IMR-90 (cell line): ENCODE measurements around the gene C1QL4. TPM values are rescaled to one million over a fixed set of nuclear protein-coding genes. Genes with fewer than 3 reads are reported as not detected.

Source experiments
- ATAC-seq: fragments of 200-7000 bp; cut with Tn5 transposase; 2 replicates; pipeline ENCODE4 v1.9.1; 2020; ENCODE audit warnings: low read depth, mild to moderate bottlenecking, moderate library complexity
- BruUV-seq: library from RNA; stranded (reverse); fragments of 400-500 nt; replicated peaks from 2 replicates; lab custom pipeline; 2021; lab: Mats Ljungman, UMichigan
- CTCF ChIA-PET: fragments of 300-600 bp; formaldehyde crosslinking; extraction: SDS; loops from one replicate; lab custom pipeline; 2021; ENCODE audit warnings: antibody characterized with exemption; lab: Yijun Ruan, JAX
- POLR2A ChIA-PET: fragments of 300-600 bp; sonication (Branson Sonifier 250); formaldehyde crosslinking; loops from one replicate; lab custom pipeline; 2022; ENCODE audit warnings: antibody characterized with exemption; ENCODE audit not compliant: unreplicated experiment; lab: Charles Lee
- DNase-seq: peaks from one replicate; pipeline ENCODE4 v3.0.0; 2013
- H2AFZ ChIP-seq: replicated peaks from 2 replicates; pipeline ENCODE3; 2013; ENCODE audit warnings: low read length, mild to moderate bottlenecking; ENCODE audit not compliant: poor library complexity
- H2AK5ac ChIP-seq: 2 replicates; pipeline ENCODE4 v1.6.1; 2013; ENCODE audit warnings: low read depth, low read length, inconsistent platforms
- H2AK9ac ChIP-seq: replicated peaks from 2 replicates; pipeline ENCODE3; 2013; ENCODE audit warnings: mild to moderate bottlenecking, low read depth, low read length, moderate library complexity; ENCODE audit not compliant: poor library complexity
- H2BK120ac ChIP-seq: 2 replicates; pipeline ENCODE4 v1.6.1; 2013; ENCODE audit warnings: low read depth, low read length, inconsistent platforms
- H2BK15ac ChIP-seq: 3 replicates; pipeline ENCODE4 v1.6.1; 2013; ENCODE audit warnings: low read depth, low read length, inconsistent platforms
- H2BK20ac ChIP-seq: 2 replicates; pipeline ENCODE4 v1.6.1; 2013; ENCODE audit warnings: low read depth, mild to moderate bottlenecking, inconsistent platforms, low read length, moderate library complexity
- H2BK5ac ChIP-seq: 2 replicates; pipeline ENCODE4 v1.6.1; 2013; ENCODE audit warnings: mild to moderate bottlenecking, low read depth, low read length, inconsistent platforms; ENCODE audit not compliant: poor library complexity, severe bottlenecking
- H3K14ac ChIP-seq: replicated peaks from 2 replicates; pipeline ENCODE4 v1.6.1; 2013; ENCODE audit warnings: low read depth, low read length, inconsistent platforms
- H3K18ac ChIP-seq: 2 replicates; pipeline ENCODE4 v1.6.1; 2013; ENCODE audit warnings: low read depth, low read length, control low read depth
- H3K23ac ChIP-seq: 2 replicates; pipeline ENCODE4 v1.6.1; 2013; ENCODE audit warnings: low read depth, low read length, inconsistent platforms
- H3K27ac ChIP-seq: 2 replicates; pipeline ENCODE4 v1.5.1; 2013; ENCODE audit warnings: mild to moderate bottlenecking, control low read depth, low read length; ENCODE audit not compliant: insufficient read depth
- H3K27me3 ChIP-seq: 2 replicates; pipeline ENCODE4 v1.6.1; 2013; ENCODE audit warnings: low read length; ENCODE audit not compliant: control insufficient read depth, insufficient read depth
- H3K36me3 ChIP-seq: 2 replicates; pipeline ENCODE4 v1.6.1; 2013; ENCODE audit warnings: low read length, mixed read lengths; ENCODE audit not compliant: control insufficient read depth, insufficient read depth
- H3K4ac ChIP-seq: 2 replicates; pipeline ENCODE4 v1.6.1; 2013; ENCODE audit warnings: low read depth, low read length, inconsistent platforms
- H3K4me1 ChIP-seq: 2 replicates; pipeline ENCODE4 v1.6.1; 2013; ENCODE audit warnings: low read length, mixed read lengths; ENCODE audit not compliant: control insufficient read depth, insufficient read depth
- H3K4me2 ChIP-seq: 2 replicates; pipeline ENCODE4 v1.6.1; 2013; ENCODE audit warnings: low read depth, mild to moderate bottlenecking, control low read depth, low read length, moderate library complexity
- H3K4me3 ChIP-seq: 2 replicates; pipeline ENCODE4 v1.5.1; 2013; ENCODE audit warnings: low read depth, mild to moderate bottlenecking, control low read depth, low read length, moderate library complexity; ENCODE audit not compliant: insufficient read depth
- H3K56ac ChIP-seq: 2 replicates; pipeline ENCODE4 v1.6.1; 2013; ENCODE audit warnings: low read length, inconsistent platforms; ENCODE audit not compliant: insufficient read depth; ENCODE audit errors: extremely low read depth
- H3K79me1 ChIP-seq, 2 experiments: 2 replicates each; pipeline ENCODE4 v1.6.1; 2013; ENCODE audit warnings: low read length in 2 of 2, inconsistent platforms in 1 of 2, low read depth in 1 of 2
- H3K9ac ChIP-seq: 2 replicates; pipeline ENCODE4 v1.6.1; 2013; ENCODE audit warnings: low read depth, low read length, control low read depth
- H3K9me1 ChIP-seq: 2 replicates; pipeline ENCODE4 v1.6.1; 2013; ENCODE audit warnings: low read length, inconsistent platforms; ENCODE audit not compliant: insufficient read depth
- H3K9me3 ChIP-seq: 2 replicates; pipeline ENCODE4 v1.6.1; 2013; ENCODE audit warnings: low read length; ENCODE audit not compliant: control insufficient read depth, insufficient read depth
- H4K20me1 ChIP-seq: 2 replicates; pipeline ENCODE4 v1.6.1; 2013; ENCODE audit warnings: low read length, inconsistent platforms; ENCODE audit not compliant: insufficient read depth
- H4K5ac ChIP-seq: 2 replicates; pipeline ENCODE4 v1.6.1; 2013; ENCODE audit warnings: mild to moderate bottlenecking, low read depth, low read length, control low read depth
- H4K8ac ChIP-seq, 2 experiments: 2 replicates each; pipeline ENCODE4 v1.6.1; 2013; ENCODE audit warnings: low read depth in 2 of 2, low read length in 2 of 2, control low read depth in 1 of 2, inconsistent platforms in 1 of 2
- H4K91ac ChIP-seq: 2 replicates; pipeline ENCODE4 v1.6.1; 2013; ENCODE audit warnings: low read depth, low read length, inconsistent platforms; ENCODE audit not compliant: insufficient read depth
- BHLHE40 ChIP-seq: fragments of 150-350 bp; IDR thresholded peaks from 2 replicates; pipeline ENCODE4 v1.6.1; 2016; ENCODE audit warnings: mild to moderate bottlenecking, low read depth, low read length
- CEBPB ChIP-seq: IDR thresholded peaks from 2 replicates; pipeline ENCODE4 v1.6.1; 2012; ENCODE audit warnings: low read depth, low read length, improper control_type of control experiment
- CHD1 ChIP-seq: IDR thresholded peaks from 2 replicates; pipeline ENCODE4 v1.6.1; 2012; ENCODE audit warnings: low read depth, low read length, improper control_type of control experiment
- CTCF ChIP-seq: conservative IDR thresholded peaks from 2 replicates; pipeline ENCODE4 v1.5.1; 2012; ENCODE audit warnings: mild to moderate bottlenecking, low read depth, low read length, improper control_type of control experiment
- ELK1 ChIP-seq: fragments of 150-350 bp; IDR thresholded peaks from 2 replicates; pipeline ENCODE4 v1.6.1; 2016; ENCODE audit warnings: low read depth, mild to moderate bottlenecking, low read length, moderate library complexity, borderline replicate concordance
- FOS ChIP-seq: fragments of 150-350 bp; IDR thresholded peaks from 2 replicates; pipeline ENCODE4 v1.6.1; 2016; ENCODE audit warnings: low read depth, low read length
- MAFK ChIP-seq: IDR thresholded peaks from 2 replicates; pipeline ENCODE4 v1.6.1; 2012; ENCODE audit warnings: low read depth, low read length, improper control_type of control experiment
- MAZ ChIP-seq: IDR thresholded peaks from 2 replicates; pipeline ENCODE4 v1.6.1; 2012; ENCODE audit warnings: low read depth, mild to moderate bottlenecking, low read length, improper control_type of control experiment, moderate library complexity, borderline replicate concordance
- MXI1 ChIP-seq: IDR thresholded peaks from 2 replicates; pipeline ENCODE4 v1.6.1; 2012; ENCODE audit warnings: low read depth, mild to moderate bottlenecking, low read length, moderate library complexity, borderline replicate concordance
- NFE2L2 ChIP-seq: fragments of 150-350 bp; IDR thresholded peaks from 2 replicates; pipeline ENCODE4 v1.6.1; 2016; ENCODE audit warnings: low read depth, mild to moderate bottlenecking, low read length
- POLR2A ChIP-seq: IDR thresholded peaks from 2 replicates; pipeline ENCODE4 v1.6.1; 2012; ENCODE audit warnings: mild to moderate bottlenecking, low read depth, low read length
- RAD21 ChIP-seq: IDR thresholded peaks from 2 replicates; pipeline ENCODE4 v1.6.1; 2012; ENCODE audit warnings: low read length, improper control_type of control experiment
- RCOR1 ChIP-seq: IDR thresholded peaks from 2 replicates; pipeline ENCODE4 v1.6.1; 2012; ENCODE audit warnings: mild to moderate bottlenecking, low read length, improper control_type of control experiment; ENCODE audit not compliant: insufficient replicate concordance
- RFX5 ChIP-seq: IDR thresholded peaks from 2 replicates; pipeline ENCODE4 v1.8.0; 2012; ENCODE audit warnings: low read depth, mild to moderate bottlenecking, low read length, moderate library complexity
- SMC3 ChIP-seq: fragments of 150-350 bp; IDR thresholded peaks from 2 replicates; pipeline ENCODE4 v1.6.1; 2016; ENCODE audit warnings: low read depth, mild to moderate bottlenecking, antibody characterized with exemption, low read length, moderate library complexity
- USF2 ChIP-seq: fragments of 150-350 bp; IDR thresholded peaks from 2 replicates; pipeline ENCODE4 v1.6.1; 2017; ENCODE audit warnings: mild to moderate bottlenecking, antibody characterized with exemption, low read length, low read depth
- WGBS, 2 experiments: methylation state at CpG; one replicate each; pipeline versions ENCODE4 v1.1.5 to v1.1.7; 2013; ENCODE audit warnings: missing lambda C conversion rate in 2 of 2; ENCODE audit not compliant: insufficient read length in 1 of 2; ENCODE audit errors: extremely low coverage in 2 of 2; 5-methylcytosine and 5-hydroxymethylcytosine counted together
- dilution Hi-C: fragments of 300-500 bp; cut with HindIII; formaldehyde crosslinking; loops from one replicate; pipeline ENCODE4 v1.14.3; 2018; ENCODE audit warnings: low sequenced_read_pairs; ENCODE audit not compliant: unreplicated experiment
- in situ Hi-C: fragments of 300-500 bp; cut with MboI; formaldehyde crosslinking; loops from 3 replicates; pipeline ENCODE4 v1.14.3; 2019; ENCODE audit warnings: low sequenced_read_pairs, inconsistent platforms, mixed read lengths
- intact Hi-C: fragments of 100-400 bp; cut with micrococcal nuclease; formaldehyde crosslinking; loops from 2 replicates; pipeline ENCODE4 v1.10.0; 2022
- polyA plus RNA-seq, 3 experiments: library from polyadenylated mRNA; depleted of rRNA; stranded (reverse); fragments of >200 nt; gene quantifications; 2 replicates each; pipeline ENCODE4 v1.2.3, GENCODE V29; 2012; ENCODE audit warnings: low replicate concordance in 1 of 3
- total RNA-seq: library from RNA; depleted of rRNA; stranded (reverse); fragments of >200 nt; gene quantifications from 2 replicates; pipeline ENCODE4 v1.2.3, GENCODE V29; 2012

Gene C1QL4
- total and polyA plus RNA-seq, 2 of the 4 experiments (the other 2 are of a cell fraction) = 0.18 to 0.46 TPM

- H3K27me3 ChIP-seq = peaks cover 47% of the 10 kb centered on the region
- H2BK15ac ChIP-seq = no peak overlapping the region
- no peaks in the 10 kb centered on the region for H3K79me1 ChIP-seq
- H3K4ac ChIP-seq = no peak overlapping the region
- no peak overlapping the region for H3K14ac ChIP-seq
- H3K9ac ChIP-seq = no peak overlapping the region
- BruUV-seq = no TSS peak
- no peak overlapping the region for H3K4me2 ChIP-seq
- ATAC-seq = no peak
- TF ChIP-seq USF2 (no peak), POLR2A (no peak), MXI1 (no peak), RAD21 (no peak), CEBPB (no peak), RFX5 (no peak), RCOR1 (no peak), CHD1 (no peak), SMC3 (no peak), FOS (no peak), MAFK (no peak), BHLHE40 (no peak), NFE2L2 (no peak), ELK1 (no peak), CTCF (no peak), MAZ (no peak)
- H4K20me1 ChIP-seq = no peaks in the 10 kb centered on the region
- H3K56ac ChIP-seq = no peak overlapping the region
- intact Hi-C loops = no loop called here
- dilution Hi-C loops = no loop called here
- DNase-seq = no peak
- no peak overlapping the region for H2BK20ac ChIP-seq
- H2BK120ac ChIP-seq = no peak overlapping the region
- in situ Hi-C loops = no loop called here
- no peak overlapping the region for H3K4me3 ChIP-seq
- CTCF ChIA-PET = no interaction called here
- H3K4me1 ChIP-seq = no peaks in the 10 kb centered on the region
- no peak overlapping the region for H3K23ac ChIP-seq
- no peak overlapping the region for H4K91ac ChIP-seq
- no peaks in the 10 kb centered on the region for H3K9me1 ChIP-seq
- no peak overlapping the region for H3K18ac ChIP-seq
- 49% methylated on average over 13 of the region's 19 CpGs; no CpG with 5 or more reads in 1 of the 2 experiments for WGBS, 2 experiments
- H4K8ac ChIP-seq = no peak overlapping the region
- H4K5ac ChIP-seq = no peak overlapping the region
- no peak overlapping the region for H2AK9ac ChIP-seq
- H2BK5ac ChIP-seq = no peak overlapping the region
- H3K9me3 ChIP-seq = no peaks in the 10 kb centered on the region
- H3K27ac ChIP-seq = no peak overlapping the region
- peaks cover 2% of the 10 kb centered on the region for H3K36me3 ChIP-seq
- POLR2A ChIA-PET = no interaction called here
- no peak overlapping the region for H2AK5ac ChIP-seq
- no peak overlapping the region for H2AFZ ChIP-seq
Measured at GRCh38 chr12:49334226-49334625, 2.8 kb downstream of the C1QL4 start.
